Sigmoid colon (tissue), 4 donors: ENCODE data around the gene MRRF.

Experiments used
- CTCF ChIP-seq, 4 experiments: fragments of 450-650 bp in 3 of 4; fragments of 200-600 bp in 1 of 4; IDR thresholded peaks; one replicate each; pipeline ENCODE4 v1.5.1; 2016 to 2019; ENCODE audit warnings: antibody characterized with exemption in 4 of 4, mild to moderate bottlenecking in 3 of 4, moderate library complexity in 2 of 4
- EP300 ChIP-seq, 4 donors: sonication (generic); formaldehyde crosslinking; IDR thresholded peaks; one replicate each; pipeline ENCODE4 v1.6.1; 2017; ENCODE audit warnings: antibody characterized with exemption in 4 of 4

GRCh38 chr9:122339579-122339978 is 74.9 kb downstream of the MRRF start:
- no peak for TF ChIP-seq CTCF (IDR thresholded peaks at IDR 0.05)
- TF ChIP-seq EP300 (IDR thresholded peaks at IDR 0.05) = no peak
